H9 (cell line): ENCODE results near the gene ASIC1. TPM values are rescaled to one million over a fixed set of nuclear protein-coding genes. Genes with fewer than 3 reads are reported as not detected.

Experiments used
- DNase-seq: peaks from one replicate; pipeline ENCODE4 v3.0.0-alpha.2; 2017
- H2AFZ ChIP-seq: one replicate; pipeline ENCODE4 v1.6.1; 2013; ENCODE audit warnings: mild to moderate bottlenecking, low read length, control low read depth, moderate library complexity
- H2AK5ac ChIP-seq: 2 replicates; pipeline ENCODE4 v1.6.1; 2013; ENCODE audit warnings: low read length, control low read depth, mixed read lengths; ENCODE audit not compliant: insufficient read length
- H2BK120ac ChIP-seq: one replicate; pipeline ENCODE4 v1.6.1; 2013; ENCODE audit warnings: low read depth, mild to moderate bottlenecking, low read length, control low read depth, inconsistent platforms; ENCODE audit not compliant: poor library complexity, severe bottlenecking
- H2BK12ac ChIP-seq: 2 replicates; pipeline ENCODE4 v1.6.1; 2013; ENCODE audit warnings: low read length, control low read depth, mixed read lengths, low read depth; ENCODE audit not compliant: insufficient read length
- H2BK15ac ChIP-seq: 2 replicates; pipeline ENCODE4 v1.6.1; 2013; ENCODE audit warnings: low read depth, low read length, control low read depth
- H2BK20ac ChIP-seq: one replicate; pipeline ENCODE4 v1.6.1; 2013; ENCODE audit warnings: low read depth, mild to moderate bottlenecking, low read length, control low read depth, inconsistent platforms; ENCODE audit not compliant: poor library complexity, severe bottlenecking
- H2BK5ac ChIP-seq: 2 replicates; pipeline ENCODE4 v1.6.1; 2013; ENCODE audit warnings: low read length, control low read depth, mixed read lengths; ENCODE audit not compliant: insufficient read length
- H3K14ac ChIP-seq: 2 replicates; pipeline ENCODE4 v1.6.1; 2013; ENCODE audit warnings: low read length, control low read depth; ENCODE audit not compliant: insufficient read depth
- H3K18ac ChIP-seq: 2 replicates; pipeline ENCODE4 v1.6.1; 2013; ENCODE audit warnings: low read depth, mild to moderate bottlenecking, mixed read lengths, low read length, control low read depth; ENCODE audit not compliant: insufficient read length
- H3K23ac ChIP-seq: 2 replicates; pipeline ENCODE4 v1.6.1; 2013; ENCODE audit warnings: low read length, control low read depth, mixed read lengths, low read depth; ENCODE audit not compliant: insufficient read length
- H3K23me2 ChIP-seq: 2 replicates; pipeline ENCODE4 v1.6.1; 2013; ENCODE audit warnings: low read depth, mild to moderate bottlenecking, mixed read lengths, low read length, control low read depth; ENCODE audit not compliant: insufficient read length, poor library complexity, severe bottlenecking
- H3K27ac ChIP-seq: 2 replicates; pipeline ENCODE4 v1.5.1; 2013; ENCODE audit warnings: low read length, control low read depth, mixed read lengths, low read depth; ENCODE audit not compliant: insufficient read length
- H3K27me3 ChIP-seq: 2 replicates; pipeline ENCODE4 v1.6.1; 2013; ENCODE audit warnings: low read length, control low read depth, inconsistent platforms; ENCODE audit not compliant: insufficient read depth
- H3K4ac ChIP-seq: 2 replicates; pipeline ENCODE4 v1.6.1; 2013; ENCODE audit warnings: low read depth, mild to moderate bottlenecking, control low read depth, inconsistent platforms, low read length, moderate library complexity
- H3K4me1 ChIP-seq: 2 replicates; pipeline ENCODE4 v1.6.1; 2013; ENCODE audit warnings: low read length, control low read depth, inconsistent platforms; ENCODE audit not compliant: insufficient read depth
- H3K4me2 ChIP-seq: 2 replicates; pipeline ENCODE4 v1.6.1; 2013; ENCODE audit warnings: low read length, control low read depth, mixed read lengths; ENCODE audit not compliant: insufficient read length, insufficient read depth
- H3K56ac ChIP-seq: 2 replicates; pipeline ENCODE4 v1.6.1; 2013; ENCODE audit warnings: low read depth, mild to moderate bottlenecking, mixed read lengths, low read length, control low read depth; ENCODE audit not compliant: insufficient read length
- H3K79me1 ChIP-seq: 2 replicates; pipeline ENCODE4 v1.6.1; 2013; ENCODE audit warnings: low read depth, mild to moderate bottlenecking, moderate library complexity, low read length, control low read depth, inconsistent platforms; ENCODE audit not compliant: insufficient read depth, poor library complexity, severe bottlenecking
- H3K79me2 ChIP-seq: 2 replicates; pipeline ENCODE4 v1.6.1; 2013; ENCODE audit warnings: low read length, control low read depth, inconsistent platforms; ENCODE audit not compliant: insufficient read depth
- H3K9ac ChIP-seq: 2 replicates; pipeline ENCODE4 v1.6.1; 2013; ENCODE audit warnings: low read length, control low read depth, mixed read lengths; ENCODE audit not compliant: insufficient read length; ENCODE audit errors: extremely low read depth
- H3K9me3 ChIP-seq: one replicate; pipeline ENCODE4 v1.6.1; 2013; ENCODE audit warnings: low read depth, low read length, inconsistent platforms; ENCODE audit not compliant: control insufficient read depth
- H3T11ph ChIP-seq: one replicate; pipeline ENCODE4 v1.6.1; 2013; ENCODE audit warnings: mild to moderate bottlenecking, low read length, control low read depth, inconsistent platforms
- H4K20me1 ChIP-seq: one replicate; pipeline ENCODE4 v1.6.1; 2013; ENCODE audit not compliant: control insufficient read depth, insufficient read length, insufficient read depth
- H4K5ac ChIP-seq: 2 replicates; pipeline ENCODE4 v1.6.1; 2013; ENCODE audit warnings: low read depth, mild to moderate bottlenecking, mixed read lengths, low read length, control low read depth; ENCODE audit not compliant: insufficient read length
- H4K8ac ChIP-seq: replicated peaks from 2 replicates; pipeline ENCODE4 v1.6.1; 2013; ENCODE audit warnings: low read length, control low read depth, mixed read lengths, low read depth; ENCODE audit not compliant: insufficient read length
- H4K91ac ChIP-seq: 2 replicates; pipeline ENCODE4 v1.6.1; 2013; ENCODE audit warnings: low read depth, mild to moderate bottlenecking, moderate library complexity, mixed read lengths, low read length, control low read depth; ENCODE audit not compliant: insufficient read length
- H3K27ac Mint-ChIP-seq, 3 experiments: 2 replicates in 2 of 3; 3 replicates in 1 of 3; pipeline ENCODE4 v1.8.0; 2020 to 2021; ENCODE audit warnings: mixed read lengths in 3 of 3, mild to moderate bottlenecking in 1 of 3, moderate library complexity in 1 of 3
- H3K27me3 Mint-ChIP-seq: 2 replicates; pipeline ENCODE4 v1.8.0; 2021; ENCODE audit warnings: low read depth, mild to moderate bottlenecking, moderate library complexity, mixed read lengths
- H3K36me3 Mint-ChIP-seq, 3 experiments: 2 replicates in 2 of 3; 3 replicates in 1 of 3; pipeline ENCODE4 v1.8.0; 2020 to 2021; ENCODE audit warnings: low read depth in 3 of 3, mixed read lengths in 3 of 3; ENCODE audit not compliant: insufficient read depth in 1 of 3
- H3K4me1 Mint-ChIP-seq, 2 experiments: 2 replicates each; pipeline ENCODE4 v1.8.0; 2020; ENCODE audit warnings: mixed read lengths in 2 of 2
- H3K4me3 Mint-ChIP-seq, 2 experiments: 2 replicates in 1 of 2; 3 replicates in 1 of 2; pipeline ENCODE4 v1.8.0; 2020 to 2021; ENCODE audit warnings: mild to moderate bottlenecking in 2 of 2, mixed read lengths in 2 of 2, moderate library complexity in 1 of 2
- H3K9me3 Mint-ChIP-seq, 2 experiments: 2 replicates in 1 of 2; 3 replicates in 1 of 2; pipeline ENCODE4 v1.8.0; 2020; ENCODE audit warnings: mild to moderate bottlenecking in 2 of 2, mixed read lengths in 2 of 2, moderate library complexity in 1 of 2
- WGBS: extraction: QIAGEN DNeasy Blood & Tissue Kit; methylation state at CpG from one replicate; pipeline ENCODE4 v1.1.7; 2013; ENCODE audit warnings: missing lambda C conversion rate, low lambda C conversion rate, mixed read lengths; ENCODE audit not compliant: insufficient read length; ENCODE audit errors: extremely low coverage; 5-methylcytosine and 5-hydroxymethylcytosine counted together
- total RNA-seq: library from RNA; stranded (reverse); gene quantifications from 2 replicates; pipeline ENCODE4 v1.2.1, GENCODE V29; 2021
- TF ChIP-seq, protein P1 (sequence below): fragments of 200-600 bp; sonication (generic); conservative IDR thresholded peaks from 3 replicates; pipeline ENCODE4 v1.8.0; 2021; ENCODE audit warnings: antibody characterized with exemption, mild to moderate bottlenecking

The ASIC1 gene
- total RNA-seq, 1 experiment from 2014 or later: 3.9 TPM

DNA sequence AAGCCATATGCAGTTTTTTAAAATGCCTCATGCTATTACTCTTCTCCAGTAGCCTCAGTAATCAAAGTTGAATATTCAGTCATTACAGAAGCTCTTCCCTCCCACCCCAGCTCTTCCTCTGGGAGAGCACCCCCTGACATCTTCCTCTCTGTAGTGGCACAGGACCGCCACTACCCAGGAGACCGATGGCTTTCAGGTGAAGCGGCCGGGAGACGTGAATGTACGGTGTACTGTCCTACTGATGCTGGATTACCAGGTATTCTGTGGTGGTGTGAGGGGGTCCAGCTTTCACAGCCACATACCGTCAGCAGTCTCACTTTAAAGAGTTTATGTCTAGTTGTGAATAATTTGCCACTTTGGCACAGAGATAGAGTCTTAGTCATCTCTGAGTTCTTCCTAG, 32.3 kb downstream of the ASIC1 start:
- Histone ChIP-seq H3K27ac (no peak overlapping the region), H3K4ac (no peak overlapping the region), H3K79me2 (no peaks in the 10 kb centered on the region), H2BK5ac (no peak overlapping the region), H3K9me3 (no peaks in the 10 kb centered on the region), H3K18ac (no peak overlapping the region), H3K14ac (no peak overlapping the region), H3K4me2 (no peak overlapping the region), H3K23me2 (no peaks in the 10 kb centered on the region), H4K8ac (no peak overlapping the region), H2BK15ac (no peak overlapping the region), H4K5ac (no peak overlapping the region), H4K20me1 (no peaks in the 10 kb centered on the region), H3K27me3 (no peaks in the 10 kb centered on the region), H3K4me1 (no peaks in the 10 kb centered on the region), H3K56ac (no peak overlapping the region), H2BK120ac (no peak overlapping the region), H3K9ac (no peak overlapping the region), H3T11ph (no peak overlapping the region), H2AFZ (no peak overlapping the region), H3K23ac (no peak overlapping the region), H4K91ac (no peak overlapping the region), H2AK5ac (no peak overlapping the region), H2BK20ac (no peak overlapping the region), H3K79me1 (no peaks in the 10 kb centered on the region), H2BK12ac (no peak overlapping the region)
- H3K4me3 Mint-ChIP-seq: no peak overlapping the region
- WGBS: no CpG with 5 or more reads among the region's 7 CpGs
- peaks cover 7 to 9% of the 10 kb centered on the region in 2 experiments for H3K4me1 Mint-ChIP-seq
- no peaks in the 10 kb centered on the region for H3K9me3 Mint-ChIP-seq
- peaks cover 59 to 84% (median 80%) of the 10 kb centered on the region in 3 experiments; a peak in 6 of 7 replicates for H3K36me3 Mint-ChIP-seq
- TF ChIP-seq, protein P1, sequence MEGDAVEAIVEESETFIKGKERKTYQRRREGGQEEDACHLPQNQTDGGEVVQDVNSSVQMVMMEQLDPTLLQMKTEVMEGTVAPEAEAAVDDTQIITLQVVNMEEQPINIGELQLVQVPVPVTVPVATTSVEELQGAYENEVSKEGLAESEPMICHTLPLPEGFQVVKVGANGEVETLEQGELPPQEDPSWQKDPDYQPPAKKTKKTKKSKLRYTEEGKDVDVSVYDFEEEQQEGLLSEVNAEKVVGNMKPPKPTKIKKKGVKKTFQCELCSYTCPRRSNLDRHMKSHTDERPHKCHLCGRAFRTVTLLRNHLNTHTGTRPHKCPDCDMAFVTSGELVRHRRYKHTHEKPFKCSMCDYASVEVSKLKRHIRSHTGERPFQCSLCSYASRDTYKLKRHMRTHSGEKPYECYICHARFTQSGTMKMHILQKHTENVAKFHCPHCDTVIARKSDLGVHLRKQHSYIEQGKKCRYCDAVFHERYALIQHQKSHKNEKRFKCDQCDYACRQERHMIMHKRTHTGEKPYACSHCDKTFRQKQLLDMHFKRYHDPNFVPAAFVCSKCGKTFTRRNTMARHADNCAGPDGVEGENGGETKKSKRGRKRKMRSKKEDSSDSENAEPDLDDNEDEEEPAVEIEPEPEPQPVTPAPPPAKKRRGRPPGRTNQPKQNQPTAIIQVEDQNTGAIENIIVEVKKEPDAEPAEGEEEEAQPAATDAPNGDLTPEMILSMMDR: no peak
- no peaks in the 10 kb centered on the region for H3K27me3 Mint-ChIP-seq
- no peak overlapping the region for H3K27ac Mint-ChIP-seq
- no peak for DNase-seq
